Uterus (tissue), 4 donors: ENCODE results near the gene OR9Q1. TPM values are rescaled to one million over a fixed set of nuclear protein-coding genes. Genes with fewer than 3 reads are reported as not detected.

Experiments used
- DNase-seq, 2 donors: peaks; one replicate each; pipeline ENCODE4 v3.0.0-alpha.2; 2019 to 2020
- H3K27ac ChIP-seq, 2 donors: fragments of 200-600 bp; sonication (generic); 1 replicate in 1 of 2; 2 replicates in 1 of 2; pipeline ENCODE4 v1.5.1; 2016 to 2018
- H3K27me3 ChIP-seq, 2 donors: fragments of 200-600 bp; sonication (generic); one replicate each; pipeline ENCODE4 v1.5.1; 2018 to 2019; ENCODE audit warnings: control low read depth in 1 of 2
- H3K36me3 ChIP-seq, 2 donors: fragments of 200-600 bp; sonication (generic); one replicate each; pipeline ENCODE4 v1.5.1; 2019; ENCODE audit warnings: control low read depth in 1 of 2
- H3K4me1 ChIP-seq, 2 donors: fragments of 200-600 bp; sonication (generic); one replicate each; pipeline ENCODE4 v1.5.1; 2018 to 2019; ENCODE audit warnings: control low read depth in 1 of 2
- H3K4me3 ChIP-seq, 2 donors: fragments of 200-600 bp; sonication (generic); 1 replicate in 1 of 2; 2 replicates in 1 of 2; pipeline ENCODE4 v1.5.1; 2018 to 2019; ENCODE audit warnings: mild to moderate bottlenecking in 1 of 2
- H3K9me3 ChIP-seq, 2 donors: fragments of 200-600 bp; sonication (generic); one replicate each; pipeline ENCODE4 v1.5.1; 2019; ENCODE audit warnings: control low read depth in 1 of 2
- CTCF ChIP-seq, 4 experiments: fragments of 200-600 bp in 2 of 4; fragments of 450-650 bp in 2 of 4; sonication (generic) in 2 of 4; IDR thresholded peaks; one replicate each; pipeline ENCODE4 v1.5.1; 2016 to 2019; ENCODE audit warnings: antibody characterized with exemption in 4 of 4, mild to moderate bottlenecking in 2 of 4, moderate library complexity in 1 of 4
- POLR2A ChIP-seq, 2 donors: fragments of 450-650 bp; IDR thresholded peaks; one replicate each; pipeline ENCODE4 v1.6.1; 2016; ENCODE audit warnings: antibody characterized with exemption in 2 of 2, mild to moderate bottlenecking in 1 of 2, moderate library complexity in 1 of 2
- intact Hi-C: fragments of 100-400 bp; cut with DNase I; formaldehyde crosslinking; loops from one replicate; pipeline ENCODE4 v1.15.1; 2023; ENCODE audit warnings: low total_unique reads
- total RNA-seq, 4 donors: library from RNA; depleted of rRNA in 3 of 4; stranded (reverse); fragments of >200 nt in 3 of 4; gene quantifications; one replicate each; pipeline versions ENCODE4 v1.1.0 to v1.2.4, GENCODE V29; 2014 to 2023
- donor health status: DM: yes; HTN: yes; CAD: no.

Gene OR9Q1
- total RNA-seq, 4 donors from 2014 or later: not detected

- H3K36me3 ChIP-seq: no peaks in the 10 kb centered on the region
- no peaks in the 10 kb centered on the region for H3K9me3 ChIP-seq
- H3K27ac ChIP-seq: no peak within 1 kb of the TSS
- TF ChIP-seq CTCF (IDR thresholded peaks at IDR 0.05) (no peak), POLR2A (IDR thresholded peaks at IDR 0.05) (no peak)
- H3K27me3 ChIP-seq: no peaks in the 10 kb centered on the region
- H3K4me3 ChIP-seq: no peak within 1 kb of the TSS
- H3K4me1 ChIP-seq: no peaks in the 10 kb centered on the region
- intact Hi-C loops: no loop called here
- no peak for DNase-seq
Measured at GRCh38 chr11:58188770-58189169, 165.1 kb downstream of the OR9Q1 start, which contains the start of gene OR9Q2. OR9Q2 (plus strand) TSS chr11:58189070; CDS start chr11:58190491, 1,421 bp downstream.

- intact Hi-C loops: no loop called here
- H3K27ac ChIP-seq: no peak overlapping the region
- no peaks in the 10 kb centered on the region for H3K27me3 ChIP-seq
- H3K4me1 ChIP-seq: no peaks in the 10 kb centered on the region
- H3K9me3 ChIP-seq: no peaks in the 10 kb centered on the region
- no peak for DNase-seq
- no peaks in the 10 kb centered on the region for H3K36me3 ChIP-seq
- H3K4me3 ChIP-seq: no peak overlapping the region
- TF ChIP-seq POLR2A (IDR thresholded peaks at IDR 0.05) (no peak), CTCF (IDR thresholded peaks at IDR 0.05) (no peak)
Measured at GRCh38 chr11:58192229-58192628, 168.5 kb downstream of the OR9Q1 start.

- Histone ChIP-seq H3K4me3 (no peak overlapping the region), H3K27me3 (no peaks in the 10 kb centered on the region), H3K4me1 (no peaks in the 10 kb centered on the region), H3K9me3 (no peaks in the 10 kb centered on the region), H3K36me3 (no peaks in the 10 kb centered on the region), H3K27ac (no peak overlapping the region)
- intact Hi-C loops: no loop called here
- TF ChIP-seq CTCF (IDR thresholded peaks at IDR 0.05) (no peak), POLR2A (IDR thresholded peaks at IDR 0.05) (no peak)
- no peak for DNase-seq
Measured at GRCh38 chr11:58193391-58193790, 169.7 kb downstream of the OR9Q1 start.

GRCh38 chr11:58195939-58196338, 172.3 kb downstream of the OR9Q1 start:
- no peak overlapping the region for H3K27ac ChIP-seq
- H3K36me3 ChIP-seq: no peaks in the 10 kb centered on the region
- H3K27me3 ChIP-seq: no peaks in the 10 kb centered on the region
- no peak for DNase-seq
- H3K4me3 ChIP-seq: no peak overlapping the region
- no peaks in the 10 kb centered on the region for H3K4me1 ChIP-seq
- intact Hi-C loops: no loop called here
- H3K9me3 ChIP-seq: no peaks in the 10 kb centered on the region
- TF ChIP-seq CTCF (IDR thresholded peaks at IDR 0.05) (no peak), POLR2A (IDR thresholded peaks at IDR 0.05) (no peak)

GRCh38 chr11:58199271-58199670, 175.6 kb downstream of the OR9Q1 start:
- H3K27me3 ChIP-seq: no peaks in the 10 kb centered on the region
- H3K4me3 ChIP-seq: no peak overlapping the region
- no peak for DNase-seq
- TF ChIP-seq CTCF (IDR thresholded peaks at IDR 0.05) (no peak), POLR2A (IDR thresholded peaks at IDR 0.05) (no peak)
- intact Hi-C loops: no loop called here
- no peaks in the 10 kb centered on the region for H3K4me1 ChIP-seq
- no peaks in the 10 kb centered on the region for H3K9me3 ChIP-seq
- no peak overlapping the region for H3K27ac ChIP-seq
- no peaks in the 10 kb centered on the region for H3K36me3 ChIP-seq
